GM21528 (cell line): ENCODE measurements around the gene SVEP1.
A peak's percentile ranks its signal among the peaks of the same experiment; 100 is the strongest.
"Not testable (repeated sequence)": the region's sequence is repeated elsewhere in the genome, so short reads cannot be mapped to it uniquely, and the experiment has no call there.

Experiments
- ATAC-seq: cut with Tn5 transposase; IDR thresholded peaks from one replicate; pipeline ENCODE4 v1.9.1; 2021; ENCODE audit warnings: mild to moderate bottlenecking, moderate library complexity; ENCODE audit not compliant: unreplicated experiment, low FRiP score

The SVEP1 gene

GRCh38 chr9:110391826-110392485 is 187.6 kb downstream of the SVEP1 start:
- no peak for ATAC-seq

DNA sequence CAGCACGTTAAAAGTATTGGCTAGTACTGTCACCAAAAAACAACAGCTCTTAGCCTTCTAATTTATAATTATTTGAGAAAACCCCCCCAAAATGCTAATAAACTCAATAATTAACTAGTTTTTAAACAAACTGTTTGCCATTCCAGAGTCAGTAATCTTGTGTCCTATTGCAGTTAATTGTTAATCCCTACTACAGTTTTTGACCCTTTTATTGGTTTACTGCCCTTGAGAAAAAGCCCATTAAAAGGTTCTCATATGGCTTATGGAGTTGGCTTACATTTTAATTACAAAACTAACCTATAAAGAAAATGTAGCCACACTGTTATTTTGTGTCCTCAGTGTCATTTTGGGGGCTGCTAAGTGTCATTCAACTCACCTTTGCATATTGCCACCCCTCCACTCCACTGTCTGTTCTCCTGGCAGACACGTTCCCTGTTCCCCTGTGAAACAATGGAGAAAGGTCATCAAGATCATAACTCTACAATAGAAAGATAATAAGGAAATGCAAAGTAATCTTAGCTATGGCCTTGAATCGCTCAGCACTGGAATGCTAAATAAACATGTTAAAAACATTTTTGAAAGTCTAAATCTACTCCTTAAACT is 190.3 kb downstream of the SVEP1 start:
- no peak for ATAC-seq

DNA sequence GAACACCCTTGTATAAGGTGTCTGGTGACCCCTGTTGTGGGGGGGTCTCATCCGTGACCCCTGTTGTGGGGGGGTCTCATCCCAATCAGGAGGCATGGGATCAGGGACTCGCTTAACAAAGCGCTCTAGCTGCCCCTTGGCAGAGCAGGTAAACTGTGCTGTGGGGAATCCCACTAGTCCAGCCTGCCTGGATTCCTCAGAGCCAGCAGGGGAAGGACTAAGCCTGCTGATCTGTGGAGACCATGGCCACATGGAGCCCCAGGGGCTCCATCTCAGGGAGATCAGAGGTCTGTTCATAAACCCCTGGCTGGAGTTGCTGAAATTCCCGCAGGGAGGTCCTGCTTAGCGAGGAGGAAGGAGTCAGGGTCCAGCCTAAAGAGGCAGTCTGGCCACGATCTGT is 196.1 kb downstream of the SVEP1 start:
- ATAC-seq: no peak

DNA sequence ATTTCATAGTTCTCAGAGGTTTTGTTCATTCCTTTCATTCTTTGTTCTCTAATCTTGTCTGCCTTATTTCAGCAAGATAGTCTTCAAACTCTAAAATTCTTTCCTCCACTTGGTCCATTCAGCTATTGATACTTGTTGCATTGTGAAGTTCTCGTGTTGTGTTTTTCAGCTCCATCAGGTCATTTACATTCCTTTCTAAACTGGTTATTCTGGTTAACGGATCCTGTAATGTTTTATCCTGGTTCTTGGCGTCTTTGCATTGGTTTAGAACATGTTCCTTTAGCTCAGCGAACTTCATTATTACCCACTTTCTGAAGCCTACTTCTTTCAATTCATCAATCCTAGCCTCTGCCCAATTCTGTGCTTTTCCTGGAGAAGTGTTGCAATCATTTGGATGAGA is 196.8 kb downstream of the SVEP1 start:
- ATAC-seq: no peak

- ATAC-seq: no peak
Observed at GRCh38 chr9:110371411-110372007, 208.0 kb downstream of the SVEP1 start.

DNA sequence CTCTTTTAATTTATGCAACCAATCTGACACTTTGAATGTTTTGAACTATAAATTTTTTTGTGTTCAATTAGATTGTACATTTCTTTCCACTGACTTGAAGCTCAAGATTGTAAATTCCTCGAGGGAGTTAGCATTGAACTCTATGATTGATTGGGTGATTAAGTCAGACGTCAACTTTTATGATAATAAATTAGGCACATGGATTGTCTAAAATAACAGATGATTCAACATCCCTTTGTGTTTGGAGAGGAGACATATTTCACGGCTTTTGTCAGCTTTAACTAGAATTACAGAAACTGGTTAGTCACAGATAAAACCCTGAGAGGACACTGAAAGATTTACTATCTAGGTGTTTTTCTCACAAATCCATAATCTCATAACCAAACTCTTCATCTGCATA is 209.2 kb downstream of the SVEP1 start:
- ATAC-seq: no peak

DNA sequence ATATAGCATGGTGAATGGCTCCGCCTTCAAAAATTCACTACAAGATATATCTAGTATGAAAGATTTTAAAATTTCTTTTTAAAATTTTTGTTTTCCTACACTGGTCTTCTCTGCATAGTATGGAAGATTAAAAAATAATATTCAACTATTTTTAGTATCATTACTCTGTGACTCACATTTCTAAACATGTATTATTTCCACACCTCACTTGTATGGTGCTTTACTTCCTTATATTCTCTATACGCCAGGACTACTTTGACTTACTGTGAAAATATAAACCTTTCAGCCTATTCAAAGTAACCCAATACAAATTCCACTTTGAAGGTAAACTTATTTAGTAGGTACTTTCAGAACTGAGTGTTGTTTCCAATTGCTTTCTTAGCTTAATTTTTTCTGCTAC is 215.1 kb downstream of the SVEP1 start:
- ATAC-seq: no peak

DNA sequence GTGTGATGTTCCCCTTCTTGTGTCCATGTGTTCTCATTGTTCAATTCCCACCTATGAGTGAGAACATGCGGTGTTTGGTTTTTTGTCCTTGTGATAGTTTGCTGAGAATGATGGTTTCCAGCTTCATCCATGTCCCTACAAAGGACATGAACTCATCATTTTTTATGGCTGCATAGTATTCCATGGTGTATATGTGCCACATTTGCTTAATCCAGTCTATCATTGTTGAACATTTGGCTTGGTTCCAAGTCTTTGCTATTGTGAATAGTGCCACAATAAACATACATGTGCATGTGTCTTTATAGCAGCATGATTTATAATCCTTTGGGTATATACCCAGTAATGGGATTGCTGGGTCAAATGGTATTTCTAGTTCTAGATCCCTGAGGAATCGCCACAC is 220.5 kb downstream of the SVEP1 start:
- ATAC-seq: not testable (repeated sequence)

- ATAC-seq: no peak
Observed at GRCh38 chr9:110357505-110357904, 222.0 kb downstream of the SVEP1 start.

GRCh38 chr9:110356639-110357395 is 222.7 kb downstream of the SVEP1 start:
- no peak for ATAC-seq

GRCh38 chr9:110355911-110356310 is 223.6 kb downstream of the SVEP1 start:
- ATAC-seq: no peak

GRCh38 chr9:110351009-110351467 is 228.5 kb downstream of the SVEP1 start:
- no peak for ATAC-seq

GRCh38 chr9:110346325-110346724 is 233.2 kb downstream of the SVEP1 start:
- ATAC-seq: no peak

- no peak for ATAC-seq
Observed at GRCh38 chr9:110344821-110345220, 234.7 kb downstream of the SVEP1 start.

- ATAC-seq: no peak
Observed at GRCh38 chr9:110343551-110343950, 236.0 kb downstream of the SVEP1 start.

GRCh38 chr9:110340306-110340705 is 239.2 kb downstream of the SVEP1 start:
- ATAC-seq: no peak

- no peak for ATAC-seq
Observed at GRCh38 chr9:110338143-110338542, 241.4 kb downstream of the SVEP1 start.

DNA sequence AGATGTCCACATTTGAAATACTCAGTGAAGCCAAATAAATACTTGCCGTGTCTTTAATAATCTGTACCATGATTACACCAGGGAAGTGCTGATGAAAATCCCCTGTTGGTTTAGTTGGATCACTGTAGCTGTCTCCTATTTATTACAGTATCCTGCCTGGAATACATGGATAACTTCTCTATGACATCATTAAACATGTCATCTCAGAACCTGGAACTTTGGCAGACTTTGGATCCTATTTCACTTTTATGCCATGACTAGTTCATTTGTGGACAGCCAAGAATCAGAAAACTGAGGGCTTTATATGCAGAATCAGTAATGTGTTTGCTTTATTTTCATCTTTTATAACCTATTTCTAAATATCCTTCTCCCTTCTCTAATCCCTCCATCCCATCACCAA is 241.8 kb downstream of the SVEP1 start, which contains the start of gene TXNDC8:
Gene TXNDC8, minus strand, starts transcription at position 137 of the 400 bp plus-strand sequence.
- ATAC-seq: no peak

- ATAC-seq: no peak
Observed at GRCh38 chr9:110336363-110336762, 243.2 kb downstream of the SVEP1 start.

- ATAC-seq: no peak
Observed at GRCh38 chr9:110334871-110335270, 244.7 kb downstream of the SVEP1 start.

DNA sequence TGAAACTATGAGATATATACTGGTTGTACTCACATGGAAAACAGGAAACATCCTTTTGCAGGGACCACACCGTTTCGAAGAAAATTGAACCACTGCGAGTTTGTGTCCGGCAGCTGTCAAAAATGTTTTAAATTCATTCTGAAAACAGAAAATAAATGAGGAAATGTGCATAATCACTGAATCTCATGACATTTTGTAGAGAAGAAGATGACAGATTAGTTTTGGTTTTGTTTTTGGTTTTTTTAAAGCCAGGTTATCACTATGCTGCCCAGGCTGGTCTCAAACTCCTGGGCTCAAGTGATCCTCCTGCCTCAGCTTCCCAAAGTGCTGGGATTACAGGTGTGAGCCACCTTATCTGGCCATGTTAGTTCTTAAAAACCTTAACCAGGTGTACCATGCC is 245.4 kb downstream of the SVEP1 start:
- ATAC-seq: peak; percentile 74
